ENCODE data around the gene LTC4S.

LTC4S gene

DNA sequence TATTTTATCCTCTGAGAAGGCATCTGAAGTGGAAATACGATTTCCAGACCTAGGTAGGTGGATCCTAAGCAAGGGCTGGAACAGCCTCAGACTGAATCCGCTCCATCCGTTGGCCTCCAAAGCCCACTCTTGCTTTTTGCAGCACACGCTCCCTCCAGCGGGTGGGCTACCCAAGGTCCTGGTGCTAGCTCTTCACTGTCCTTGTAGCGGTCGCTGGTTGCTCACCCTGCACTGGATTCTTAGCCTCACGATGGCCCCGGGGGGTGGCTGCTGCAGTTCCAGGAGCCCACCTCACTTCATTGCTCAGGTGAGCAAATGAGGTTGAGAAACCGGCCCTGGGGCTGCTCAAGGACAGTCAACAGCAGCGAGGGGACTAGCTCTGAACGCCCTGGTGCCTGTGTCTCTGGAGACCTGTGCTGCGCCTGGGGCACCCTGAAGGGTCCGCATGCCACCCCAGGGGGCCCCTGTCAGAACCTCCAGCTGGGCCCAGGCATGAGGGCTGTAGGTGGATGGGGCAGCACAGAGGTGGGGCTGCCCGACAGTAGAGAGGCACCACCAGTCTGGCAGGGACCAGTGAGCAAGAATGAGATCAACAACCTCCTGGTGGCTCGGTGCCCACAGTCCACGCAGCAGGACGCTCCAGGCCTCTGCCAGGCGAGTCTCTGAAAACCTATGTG lies 8.6 kb downstream of the LTC4S start:
- Mint-ChIP-seq H3K9me3 (no peaks in the 10 kb centered on the region), H3K27ac (no peak overlapping the region), H3K4me1 (ENCODE audit: low read depth) (peaks cover 42% of the 10 kb centered on the region), H3K4me3 (no peak overlapping the region), H3K36me3 (ENCODE audit: low read depth) (peaks cover 62% of the 10 kb centered on the region), H3K27me3 (no peaks in the 10 kb centered on the region)
- intact Hi-C loops (cut with micrococcal nuclease), result loop anchor here (5.0 kb wide), 2 partner anchors 105 to 290 kb away; partner anchors contain the start of gene TBC1D9B

DNA sequence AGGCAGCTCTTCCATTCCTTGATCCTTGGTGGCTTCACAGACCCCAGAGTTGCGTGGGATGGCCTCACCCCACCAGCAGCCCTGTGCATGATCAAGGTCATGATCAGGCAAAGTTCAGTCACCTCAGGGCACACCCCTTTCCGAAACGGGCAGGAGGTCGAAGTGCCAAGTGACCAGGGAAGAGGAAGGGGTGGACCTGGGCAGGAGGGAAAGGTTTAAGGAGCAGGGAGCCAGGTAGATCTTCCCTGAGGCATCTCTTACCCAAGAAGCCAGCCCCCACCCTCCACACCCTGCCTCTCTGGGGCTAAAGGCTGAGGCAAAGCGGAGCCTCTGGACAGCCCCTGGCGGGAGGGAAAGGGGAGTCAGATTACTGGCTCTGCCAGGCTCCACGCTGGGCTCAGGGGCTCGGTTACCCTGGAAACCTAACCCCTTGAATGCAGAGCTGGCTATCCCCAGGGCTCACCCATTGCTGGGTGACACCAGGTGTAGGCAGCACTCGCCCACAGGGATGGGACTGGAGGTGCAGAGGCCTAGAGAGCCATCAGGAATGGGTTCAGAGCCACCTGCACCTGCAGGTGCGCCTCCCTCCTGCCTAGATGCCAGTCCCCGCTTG lies 9.3 kb downstream of the LTC4S start:
- Mint-ChIP-seq H3K36me3 (ENCODE audit: low read depth) (peaks cover 54% of the 10 kb centered on the region), H3K27ac (peak overlapping the region; percentile 60), H3K4me1 (ENCODE audit: low read depth) (peaks cover 48% of the 10 kb centered on the region), H3K4me3 (no peak overlapping the region), H3K9me3 (no peaks in the 10 kb centered on the region), H3K27me3 (no peaks in the 10 kb centered on the region)
- intact Hi-C loops (cut with micrococcal nuclease), result loop anchor here (5.0 kb wide), 2 partner anchors 104 to 289 kb away; partner anchors contain the start of gene TBC1D9B

DNA sequence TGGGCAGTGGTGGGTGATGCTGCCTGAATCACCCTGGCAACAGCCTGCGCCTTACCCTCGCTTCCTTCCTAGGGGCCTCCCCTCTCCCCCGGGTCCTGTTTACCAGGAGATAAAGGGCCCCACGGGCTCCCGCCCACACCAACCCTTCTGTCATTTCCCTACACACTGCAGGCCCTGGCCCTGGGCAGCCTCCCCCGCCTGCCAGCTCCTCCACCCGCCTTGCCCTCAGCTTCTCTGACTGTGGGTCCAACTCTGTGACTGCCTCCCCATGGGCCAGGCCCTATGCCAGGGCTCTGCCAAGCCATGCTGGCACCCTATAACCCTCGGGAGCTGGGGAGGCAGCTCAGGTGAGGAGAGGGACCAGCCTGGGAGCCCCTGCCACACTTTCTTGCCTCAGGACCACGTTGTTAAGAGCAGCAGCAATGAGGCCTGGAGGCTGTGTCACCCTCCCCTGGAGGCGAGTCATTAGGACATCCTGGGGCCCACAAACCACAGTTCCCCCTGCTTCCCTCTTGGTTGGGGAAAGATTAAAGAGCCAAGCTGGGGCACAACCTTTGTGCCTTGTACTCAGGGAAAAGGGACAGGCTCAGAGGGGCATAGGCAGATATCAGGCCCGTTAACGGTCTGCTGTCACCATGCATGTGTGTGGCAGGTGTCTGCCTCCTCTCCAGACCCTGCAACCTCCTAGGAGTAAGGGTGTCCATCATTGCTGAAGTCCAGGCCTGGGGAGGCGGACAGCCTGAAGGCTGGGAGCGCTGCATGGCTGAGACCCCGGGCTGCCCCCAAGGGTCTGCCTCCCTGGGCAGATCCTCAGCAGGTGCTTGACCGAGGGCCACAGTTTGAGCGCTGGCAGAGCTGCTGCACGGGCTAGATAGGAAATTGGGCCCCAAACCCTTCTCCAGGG lies 10.1 kb downstream of the LTC4S start:
- Mint-ChIP-seq H3K4me1 (ENCODE audit: low read depth) (peaks cover 50% of the 10 kb centered on the region), H3K27me3 (no peaks in the 10 kb centered on the region), H3K4me3 (peak overlapping the region; percentile 41), H3K27ac (peak overlapping the region; percentile 60), H3K36me3 (ENCODE audit: low read depth) (peaks cover 46% of the 10 kb centered on the region), H3K9me3 (no peaks in the 10 kb centered on the region)
- intact Hi-C loops (cut with micrococcal nuclease), result loop anchor here (5.0 kb wide), 2 partner anchors 103 to 288 kb away; partner anchors contain the start of gene TBC1D9B

DNA sequence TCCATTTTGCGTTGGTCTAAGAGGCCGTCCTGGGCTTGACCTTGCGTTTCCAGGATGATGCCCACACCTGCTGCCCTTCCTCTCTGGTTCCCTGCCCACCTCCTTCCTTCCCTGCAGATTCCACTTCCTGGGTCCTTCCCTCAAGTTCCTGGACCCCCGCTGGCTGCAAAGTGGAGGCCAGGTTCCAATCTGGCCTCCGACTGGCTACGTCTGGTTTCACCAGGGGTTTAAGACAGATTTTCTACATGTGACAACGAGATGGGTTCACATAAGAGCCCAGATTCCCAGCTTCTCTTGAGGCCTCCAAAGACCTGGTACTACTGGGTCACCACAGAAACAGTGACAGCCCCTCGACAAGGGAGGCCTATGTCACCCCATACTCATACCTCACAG lies 10.8 kb downstream of the LTC4S start:
- Mint-ChIP-seq H3K36me3 (ENCODE audit: low read depth) (peaks cover 40% of the 10 kb centered on the region), H3K27me3 (no peaks in the 10 kb centered on the region), H3K9me3 (no peaks in the 10 kb centered on the region), H3K27ac (peak overlapping the region; percentile 77), H3K4me1 (ENCODE audit: low read depth) (peaks cover 50% of the 10 kb centered on the region), H3K4me3 (peak overlapping the region; percentile 86)
- intact Hi-C loops (cut with micrococcal nuclease), result loop anchor here (5.0 kb wide), 2 partner anchors 103 to 288 kb away; partner anchors contain the start of gene TBC1D9B

DNA sequence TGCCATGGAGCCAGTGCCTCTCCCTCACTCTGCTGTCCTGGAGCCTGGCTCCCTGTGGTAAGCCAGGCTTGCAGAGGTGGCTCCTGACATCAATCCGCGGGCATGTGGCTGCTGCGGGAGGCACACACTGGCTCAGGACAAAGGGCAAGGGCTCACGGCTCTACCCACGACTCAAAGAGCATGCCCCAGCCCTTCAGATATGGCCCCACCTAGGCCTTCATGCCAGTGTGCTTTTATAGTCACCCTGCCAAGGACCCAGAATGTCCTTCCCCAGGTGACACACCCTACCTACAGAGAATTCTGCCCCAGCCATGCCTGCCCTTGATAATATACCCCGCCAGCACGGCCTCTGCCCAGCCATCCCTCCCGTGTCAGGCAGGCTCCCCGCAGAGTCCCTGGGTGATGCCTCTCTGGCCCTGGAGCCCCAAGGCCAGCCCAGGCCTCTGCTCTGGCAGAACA lies 11.3 kb downstream of the LTC4S start:
- peak overlapping the region; percentile 86 for H3K4me3 Mint-ChIP-seq
- H3K36me3 Mint-ChIP-seq (ENCODE audit: low read depth), result peaks cover 34% of the 10 kb centered on the region
- H3K27me3 Mint-ChIP-seq, result no peaks in the 10 kb centered on the region
- peaks cover 50% of the 10 kb centered on the region for H3K4me1 Mint-ChIP-seq (ENCODE audit: low read depth)
- intact Hi-C loops (cut with micrococcal nuclease), result loop anchor here (5.0 kb wide), 1 partner anchor 267 kb away; the partner anchor contains the start of gene RNF130
- H3K9me3 Mint-ChIP-seq, result no peaks in the 10 kb centered on the region
- peak overlapping the region; percentile 77 for H3K27ac Mint-ChIP-seq

DNA sequence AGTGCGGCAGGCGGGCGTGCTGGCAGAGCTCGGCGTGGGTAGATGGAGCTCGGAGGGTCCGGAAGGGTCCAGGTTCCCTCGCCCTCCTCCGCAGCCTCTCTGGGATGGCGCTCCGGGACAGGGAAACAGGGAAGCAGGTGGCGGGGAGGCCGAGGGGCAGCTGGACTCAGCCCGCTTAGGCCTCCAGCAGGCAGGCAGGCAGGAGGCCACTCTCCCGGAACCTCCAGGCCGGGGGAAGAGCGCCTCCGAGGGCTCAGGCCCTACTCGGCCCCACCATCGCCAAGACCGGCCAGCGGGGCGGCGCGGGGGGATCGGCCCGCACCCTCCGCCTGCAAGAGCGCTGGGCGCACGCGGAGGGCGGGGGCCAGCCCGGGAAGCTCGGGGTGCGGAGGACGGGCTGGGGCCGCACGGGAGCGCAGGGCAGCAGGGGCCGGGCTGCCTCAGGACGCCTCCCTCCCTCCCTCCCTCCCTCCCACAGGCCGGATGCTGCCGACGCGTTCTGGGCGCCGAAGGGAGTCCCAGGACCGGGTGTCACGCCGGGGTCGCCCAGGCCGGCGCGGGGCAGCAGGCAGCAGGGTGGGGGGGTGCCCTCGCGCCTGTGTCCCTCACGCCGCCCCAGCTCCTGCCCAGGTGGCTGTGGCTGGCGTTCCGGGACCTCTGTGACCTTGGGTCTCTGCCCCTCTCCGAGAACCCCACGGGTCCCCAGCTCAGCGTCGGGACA lies 11.9 kb downstream of the LTC4S start:
- Mint-ChIP-seq H3K27ac (peak overlapping the region; percentile 77), H3K36me3 (ENCODE audit: low read depth) (peaks cover 28% of the 10 kb centered on the region), H3K27me3 (no peaks in the 10 kb centered on the region), H3K9me3 (no peaks in the 10 kb centered on the region), H3K4me1 (ENCODE audit: low read depth) (peaks cover 50% of the 10 kb centered on the region), H3K4me3 (peak overlapping the region; percentile 86)
- intact Hi-C loops (cut with micrococcal nuclease), result loop anchor here (2.0 to 5.0 kb wide), 2 partner anchors 15 to 267 kb away; partner anchors contain the start of genes RNF130 and SQSTM1

DNA sequence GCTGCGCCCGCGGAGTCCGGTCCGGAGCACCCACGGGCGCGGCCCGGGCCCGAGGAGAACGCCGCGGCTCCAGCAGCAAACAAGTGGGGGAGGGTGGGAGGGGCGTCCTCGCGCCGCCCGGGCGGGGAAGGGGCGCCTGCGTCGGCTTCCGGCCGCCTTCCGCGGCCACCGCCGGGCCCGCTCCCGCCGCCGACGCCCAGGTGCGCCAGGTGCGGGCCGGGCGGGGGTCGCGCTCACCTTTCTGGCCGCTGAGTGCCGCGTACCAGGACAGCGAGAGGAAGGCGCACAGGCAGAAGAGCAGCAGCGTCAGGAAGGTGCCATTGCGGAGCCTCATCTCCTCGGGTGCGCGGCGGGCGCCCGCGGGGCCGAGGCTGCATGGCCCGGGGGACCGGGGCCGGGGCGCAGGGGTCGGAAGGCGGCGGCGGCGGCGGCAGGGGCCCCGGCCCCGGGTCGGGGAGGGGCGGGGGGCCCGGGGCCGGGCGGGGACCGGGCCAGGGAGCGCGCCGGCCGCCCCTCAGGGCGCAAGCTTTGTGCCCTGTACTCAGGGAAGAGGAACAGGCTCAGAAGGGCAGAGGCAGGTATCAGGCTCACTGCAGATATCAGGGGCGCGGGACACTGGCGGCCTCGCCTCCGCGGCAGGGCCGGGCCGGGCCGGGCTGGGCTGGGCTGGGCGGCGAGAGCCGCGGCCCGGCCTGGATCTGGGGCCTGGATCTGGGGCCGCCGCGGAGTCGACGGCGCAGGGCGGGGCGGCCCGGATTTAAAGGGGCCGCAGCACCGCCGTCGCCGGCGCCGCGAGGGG lies 12.7 kb downstream of the LTC4S start, which contains the start of gene MGAT4B:
TSS of gene MGAT4B (minus strand) at position 617 of the 799 bp plus-strand sequence. CDS start at position 334, 283 bp downstream.
- H3K27ac Mint-ChIP-seq, result peak within 1 kb of the TSS; percentile 77
- H3K4me1 Mint-ChIP-seq (ENCODE audit: low read depth), result peaks cover 56% of the 10 kb centered on the region
- H3K9me3 Mint-ChIP-seq, result no peaks in the 10 kb centered on the region
- H3K36me3 Mint-ChIP-seq (ENCODE audit: low read depth), result peaks cover 21% of the 10 kb centered on the region
- H3K4me3 Mint-ChIP-seq, result peak within 1 kb of the TSS; percentile 86
- intact Hi-C loops (cut with micrococcal nuclease), result loop anchor here (2.0 to 5.0 kb wide), 2 partner anchors 14 to 266 kb away; partner anchors contain the start of genes RNF130 and SQSTM1
- H3K27me3 Mint-ChIP-seq, result no peaks in the 10 kb centered on the region

DNA sequence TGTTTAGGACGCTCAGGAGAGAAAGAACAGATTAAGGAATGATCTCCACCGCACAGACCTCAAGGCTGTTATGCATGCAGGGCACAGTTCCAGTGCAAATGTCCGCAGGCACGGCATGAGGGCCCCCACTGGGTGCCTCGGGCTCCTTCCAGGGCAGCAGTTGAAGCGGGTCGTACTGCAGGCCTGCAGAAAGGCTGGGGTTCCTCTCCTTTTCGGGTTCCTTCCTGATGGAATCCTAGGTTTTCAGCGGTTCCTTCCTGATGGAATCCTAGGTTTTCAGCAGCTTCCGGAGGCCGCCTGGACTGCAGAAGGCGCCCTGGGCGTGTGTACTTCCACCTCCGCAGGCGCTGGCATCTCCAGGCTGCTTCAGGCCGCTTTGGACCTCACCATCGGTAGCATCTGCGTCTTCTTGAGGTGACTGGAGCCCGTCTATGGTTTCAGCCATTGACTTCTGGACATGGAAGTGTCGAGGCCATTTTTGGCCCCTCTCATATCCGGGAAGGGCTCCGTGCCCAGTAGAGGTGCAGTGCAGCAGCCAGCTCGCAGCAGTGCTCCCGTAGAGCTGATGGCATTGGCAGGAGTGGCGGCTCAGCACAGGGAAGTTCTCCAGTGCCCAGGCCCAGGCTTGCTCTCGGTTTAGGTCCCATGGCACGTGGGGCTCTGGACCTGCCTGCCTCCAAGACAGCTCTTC lies 18.5 kb downstream of the LTC4S start:
- no peak overlapping the region for H3K27ac Mint-ChIP-seq
- intact Hi-C loops (cut with micrococcal nuclease), result no loop called here
- no peak overlapping the region for H3K4me3 Mint-ChIP-seq

DNA sequence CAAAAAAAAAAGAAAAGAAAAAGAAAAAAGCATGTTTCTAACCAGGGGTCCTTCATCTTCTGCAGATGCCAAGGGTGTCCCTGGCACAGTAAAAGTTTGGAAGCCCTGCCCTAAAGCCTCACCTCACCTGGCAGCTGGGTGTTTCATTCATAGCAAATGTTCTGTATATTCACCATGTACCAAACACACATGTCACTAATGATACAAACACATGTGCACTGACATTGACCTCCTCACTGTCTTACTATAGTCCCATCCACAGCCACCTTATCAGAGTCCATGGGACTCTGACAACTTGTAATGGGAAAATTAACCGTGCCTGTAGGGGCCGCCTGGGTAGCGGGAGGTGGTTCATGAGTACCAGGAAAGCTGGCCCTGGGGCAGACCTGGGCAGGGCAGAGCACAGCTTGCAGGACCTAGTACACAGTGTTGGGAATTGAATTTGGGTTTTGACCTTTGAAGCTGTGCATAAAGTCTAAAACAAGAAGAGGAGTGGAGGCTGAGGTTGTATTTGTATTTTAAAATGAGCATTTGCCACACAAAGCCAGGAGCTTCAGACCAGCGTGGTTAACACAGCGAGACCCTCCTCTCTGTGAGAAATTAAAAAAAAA lies 19.3 kb downstream of the LTC4S start:
- intact Hi-C loops (cut with micrococcal nuclease), result no loop called here

More for the DNA sequence above, 18.5 kb downstream of the LTC4S start:
- H3K4me1 Mint-ChIP-seq (ENCODE audit: low read depth), result peaks cover 32% of the 10 kb centered on the region
- peaks cover 36% of the 10 kb centered on the region for H3K36me3 Mint-ChIP-seq (ENCODE audit: low read depth)
- no peaks in the 10 kb centered on the region for H3K9me3 Mint-ChIP-seq
- H3K27me3 Mint-ChIP-seq, result peaks cover 14% of the 10 kb centered on the region

DNA sequence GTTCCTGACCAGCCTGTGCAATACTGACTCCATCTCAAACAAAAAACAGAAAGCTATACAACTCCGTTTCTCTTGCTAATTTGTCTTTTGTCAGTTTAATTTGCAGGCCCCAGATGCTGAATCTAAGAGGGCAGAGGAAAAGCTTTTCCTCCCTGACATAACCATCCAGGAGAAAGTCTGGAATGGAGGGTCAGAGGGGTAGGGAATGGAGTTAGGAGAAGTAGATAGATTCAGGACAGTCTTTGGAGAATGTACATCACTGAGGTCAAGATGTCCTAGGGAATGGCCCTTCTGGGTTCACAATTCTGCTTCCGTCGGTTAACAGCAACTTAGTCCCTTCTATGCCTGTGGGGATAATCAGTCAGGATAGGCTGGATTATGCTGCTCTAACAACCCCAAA lies 20.3 kb downstream of the LTC4S start:
- Mint-ChIP-seq H3K9me3 (no peaks in the 10 kb centered on the region), H3K27me3 (peaks cover 17% of the 10 kb centered on the region), H3K36me3 (ENCODE audit: low read depth) (peaks cover 36% of the 10 kb centered on the region), H3K27ac (no peak overlapping the region), H3K4me1 (ENCODE audit: low read depth) (peaks cover 40% of the 10 kb centered on the region), H3K4me3 (no peak overlapping the region)
- intact Hi-C loops (cut with micrococcal nuclease), result no loop called here

More for the DNA sequence above, 19.3 kb downstream of the LTC4S start:
- Mint-ChIP-seq H3K27me3 (peaks cover 17% of the 10 kb centered on the region), H3K4me1 (ENCODE audit: low read depth) (peaks cover 33% of the 10 kb centered on the region), H3K27ac (no peak overlapping the region), H3K4me3 (no peak overlapping the region), H3K9me3 (no peaks in the 10 kb centered on the region), H3K36me3 (ENCODE audit: low read depth) (peaks cover 36% of the 10 kb centered on the region)

DNA sequence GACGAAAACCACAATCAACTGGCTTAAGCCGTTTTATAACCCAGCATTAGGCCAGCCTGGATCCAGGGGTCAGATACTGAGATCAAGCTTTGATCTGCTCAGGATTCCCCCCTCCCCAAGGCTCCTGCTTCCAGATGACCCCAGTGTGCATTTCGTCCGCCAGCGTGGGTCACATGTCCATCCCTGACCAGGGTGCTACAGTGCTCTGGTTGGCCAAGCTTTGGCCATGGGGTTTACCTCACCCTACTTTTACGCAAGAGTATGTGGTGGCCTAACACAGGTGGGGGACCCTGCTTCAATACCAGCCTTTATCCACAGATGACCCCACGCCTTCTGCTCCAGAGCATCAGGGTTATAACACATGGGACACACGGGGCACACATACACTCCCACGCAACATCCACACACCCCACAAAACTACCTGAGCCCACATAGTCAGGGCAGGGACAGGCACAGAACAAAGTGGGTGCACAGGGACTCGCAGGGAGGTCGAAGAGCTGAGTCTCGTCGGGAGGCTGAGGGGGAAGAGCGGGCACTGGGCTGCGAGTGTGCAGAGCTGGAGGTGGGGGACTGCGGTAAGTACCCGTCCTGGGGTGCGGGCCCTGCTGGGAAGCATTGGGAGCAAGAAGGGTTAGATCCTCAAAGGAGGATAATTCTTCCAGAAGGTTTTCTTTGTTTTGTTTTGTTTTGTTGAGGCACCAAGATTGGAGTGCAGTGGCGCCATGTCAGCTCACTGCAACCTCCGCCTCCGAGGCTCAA lies 21.9 kb downstream of the LTC4S start:
- H3K36me3 Mint-ChIP-seq (ENCODE audit: low read depth), result peaks cover 41% of the 10 kb centered on the region
- no peak overlapping the region for H3K27ac Mint-ChIP-seq
- intact Hi-C loops (cut with micrococcal nuclease), result no loop called here
- no peaks in the 10 kb centered on the region for H3K9me3 Mint-ChIP-seq
- peak overlapping the region; percentile 4 for H3K4me3 Mint-ChIP-seq
- peaks cover 17% of the 10 kb centered on the region for H3K27me3 Mint-ChIP-seq
- peaks cover 54% of the 10 kb centered on the region for H3K4me1 Mint-ChIP-seq (ENCODE audit: low read depth)

Data from dendritic cell treated with granulocyte-macrophage colony-stimulating factor and Interleukin-4, amounts not matched to agents 40 ng/mL and 50 ng/mL, for 4 days (primary cell).